Central memory CD8-positive, alpha-beta T cell (primary cell): ENCODE measurements around the gene SSMEM1.
"Not testable (repeated sequence)": the region's sequence is repeated elsewhere in the genome, so short reads cannot be mapped to it uniquely, and the experiment has no call there.

ENCODE experiments used
- ATAC-seq: fragments of 150-1000 bp; cut with Tn5 transposase; replicated peaks from 2 replicates; pipeline ENCODE4 v1.10.0; 2022; ENCODE audit warnings: mild to moderate bottlenecking, moderate FRiP score, moderate number of reproducible peaks; ENCODE audit not compliant: poor library complexity, severe bottlenecking; ENCODE audit errors: extremely low read depth
- DNase-seq, 2 donors: peaks; one replicate each; pipeline ENCODE4 v3.0.0; 2021; ENCODE audit warnings: low spot score in 2 of 2
- H3K27ac Mint-ChIP-seq: one replicate; pipeline ENCODE4 v1.8.0; 2022; ENCODE audit warnings: low read depth, mild to moderate bottlenecking, moderate library complexity, mixed read lengths
- H3K27me3 Mint-ChIP-seq: one replicate; pipeline ENCODE4 v1.8.0; 2022; ENCODE audit warnings: mixed read lengths
- H3K36me3 Mint-ChIP-seq: one replicate; pipeline ENCODE4 v1.8.0; 2022; ENCODE audit warnings: mild to moderate bottlenecking, moderate library complexity, mixed read lengths; ENCODE audit not compliant: insufficient read depth
- H3K4me1 Mint-ChIP-seq: one replicate; pipeline ENCODE4 v1.8.0; 2022; ENCODE audit warnings: mixed read lengths
- H3K4me3 Mint-ChIP-seq: one replicate; pipeline ENCODE4 v1.8.0; 2022; ENCODE audit warnings: mild to moderate bottlenecking, moderate library complexity, mixed read lengths
- H3K9me3 Mint-ChIP-seq: one replicate; pipeline ENCODE4 v1.8.0; 2022; ENCODE audit warnings: mixed read lengths

Gene SSMEM1

DNA sequence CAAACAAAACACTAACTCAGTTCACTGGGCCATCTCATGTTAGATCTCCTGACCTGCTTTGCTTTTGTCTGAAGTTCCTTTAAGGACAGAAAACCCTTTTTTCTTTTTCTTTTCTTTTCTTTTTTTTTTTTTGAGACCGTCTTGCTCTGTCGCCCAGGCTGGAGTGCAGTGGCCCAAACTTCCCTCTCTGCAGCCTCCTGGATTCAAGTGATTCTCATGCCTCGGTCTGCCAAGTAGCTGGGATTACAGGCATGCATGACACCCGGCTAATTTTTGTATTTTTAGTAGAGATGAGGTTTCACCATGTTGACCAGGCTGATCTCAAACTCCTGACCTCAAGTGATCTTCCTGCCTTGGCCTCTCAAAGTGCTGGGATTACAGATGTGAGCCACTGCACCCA is 28.7 kb downstream of the SSMEM1 start:
- not testable (repeated sequence) for DNase-seq, H3K9me3 Mint-ChIP-seq, H3K4me1 Mint-ChIP-seq, H3K27ac Mint-ChIP-seq, ATAC-seq, H3K4me3 Mint-ChIP-seq, H3K36me3 Mint-ChIP-seq
- H3K27me3 Mint-ChIP-seq, result peaks cover 48% of the 10 kb centered on the region

DNA sequence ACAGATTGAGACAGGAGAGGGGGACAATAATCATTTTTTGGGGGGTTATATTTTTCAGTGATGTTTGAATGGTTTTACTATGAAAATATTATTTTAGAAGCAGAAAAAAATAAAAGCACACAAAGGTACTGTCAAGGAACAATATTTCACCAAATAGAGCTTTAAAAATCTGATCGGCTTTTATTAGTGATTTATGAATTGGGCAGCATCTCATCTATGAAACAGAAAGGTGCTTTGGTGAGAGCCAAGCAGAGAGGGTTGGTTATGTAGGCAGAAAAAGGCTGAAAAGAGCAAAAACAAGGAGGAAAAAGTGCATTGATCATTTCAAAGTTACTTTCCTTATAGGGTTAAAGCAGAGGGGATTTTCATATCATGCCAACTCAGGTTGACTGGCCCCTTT is 32.6 kb downstream of the SSMEM1 start:
- peaks cover 5% of the 10 kb centered on the region for H3K4me1 Mint-ChIP-seq
- ATAC-seq (no peak), DNase-seq (no peak)
- H3K4me3 Mint-ChIP-seq, result no peak overlapping the region
- H3K27ac Mint-ChIP-seq, result no peak overlapping the region
- H3K9me3 Mint-ChIP-seq, result no peaks in the 10 kb centered on the region
- peaks cover 57% of the 10 kb centered on the region for H3K27me3 Mint-ChIP-seq
- H3K36me3 Mint-ChIP-seq, result no peaks in the 10 kb centered on the region

DNA sequence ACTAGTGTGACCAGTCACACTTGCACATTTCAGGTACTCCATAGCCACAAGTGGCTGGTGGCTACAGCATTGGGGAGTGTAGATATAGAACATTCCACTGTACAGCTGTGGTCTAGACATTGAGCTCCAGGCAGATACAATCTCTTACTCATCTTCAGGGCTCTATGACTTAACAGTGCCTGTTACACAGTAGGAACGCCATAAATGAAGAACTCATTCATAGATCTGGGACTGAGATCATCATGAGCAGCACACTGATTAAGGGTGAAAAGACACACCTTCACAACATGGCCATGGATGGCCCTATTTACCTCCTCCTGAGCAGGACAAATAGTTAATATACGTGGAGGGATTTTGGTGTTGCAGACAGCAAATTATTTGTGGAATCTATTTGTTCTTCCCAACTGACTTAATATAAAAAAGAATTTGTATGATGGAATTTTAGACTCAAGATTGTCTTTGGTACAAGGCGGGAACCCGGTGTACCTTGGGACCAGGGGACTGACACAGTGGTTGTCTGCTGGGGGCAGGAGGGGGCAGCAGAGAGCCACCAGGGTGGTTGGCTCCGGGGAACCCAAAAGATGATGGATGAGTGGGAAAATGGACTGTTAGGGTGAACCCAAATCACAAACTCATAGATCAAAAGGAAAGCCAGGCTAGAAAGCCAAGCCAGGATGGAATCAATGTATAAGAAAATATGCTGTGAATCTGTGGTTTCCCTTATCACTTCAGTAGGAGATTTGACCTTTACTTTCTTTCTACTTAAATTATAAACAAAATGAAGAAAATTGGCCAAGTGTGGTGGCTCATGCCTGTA is 34.7 kb downstream of the SSMEM1 start:
- Mint-ChIP-seq H3K4me3 (no peak overlapping the region), H3K36me3 (no peaks in the 10 kb centered on the region), H3K9me3 (no peaks in the 10 kb centered on the region), H3K4me1 (peaks cover 5% of the 10 kb centered on the region), H3K27me3 (peaks cover 50% of the 10 kb centered on the region), H3K27ac (no peak overlapping the region)
- ATAC-seq (peak; percentile 65), DNase-seq (peak in 1 of 2 donors; percentile 17)

DNA sequence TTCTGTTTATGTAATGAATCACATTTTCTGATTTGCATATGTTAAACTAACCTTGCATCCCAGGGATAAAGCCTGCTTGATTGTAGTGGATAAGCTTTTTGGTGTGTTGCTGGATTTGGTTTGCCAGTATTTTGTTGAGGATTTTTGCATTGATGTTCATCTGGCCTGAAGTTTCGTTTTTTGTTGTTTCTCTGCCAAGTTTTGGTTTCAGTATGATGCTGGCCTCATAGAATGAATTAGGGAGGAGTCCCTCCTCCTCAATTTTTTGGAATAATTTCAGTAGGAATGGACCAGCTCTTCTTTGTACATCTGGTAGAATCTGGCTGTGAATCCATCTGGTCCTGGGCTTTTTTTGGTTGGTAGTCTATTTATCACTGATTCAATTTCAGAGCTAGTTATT is 35.8 kb downstream of the SSMEM1 start:
- H3K9me3 Mint-ChIP-seq, H3K4me1 Mint-ChIP-seq, H3K4me3 Mint-ChIP-seq, ATAC-seq, H3K27ac Mint-ChIP-seq, DNase-seq, H3K36me3 Mint-ChIP-seq: not testable (repeated sequence)
- H3K27me3 Mint-ChIP-seq, result peaks cover 46% of the 10 kb centered on the region

DNA sequence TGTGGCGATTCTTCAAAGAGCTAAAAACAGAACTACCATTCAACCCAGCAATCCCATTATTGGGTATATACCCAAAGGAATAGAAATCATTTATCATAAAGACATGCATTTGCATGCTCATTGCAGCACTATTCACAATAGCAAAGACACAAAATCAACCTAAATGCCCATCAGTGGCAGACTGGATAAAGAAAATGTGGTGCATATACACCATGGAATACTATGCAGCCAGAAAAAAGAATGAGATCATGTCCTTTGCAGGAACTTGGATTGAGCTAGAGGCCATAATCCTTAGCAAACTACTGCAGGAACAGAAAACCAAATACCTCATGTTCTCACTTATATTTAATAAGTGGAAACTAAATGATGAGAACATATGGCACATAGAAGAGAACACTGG is 38.8 kb downstream of the SSMEM1 start:
- H3K27ac Mint-ChIP-seq, DNase-seq, ATAC-seq, H3K9me3 Mint-ChIP-seq, H3K4me1 Mint-ChIP-seq, H3K4me3 Mint-ChIP-seq, H3K36me3 Mint-ChIP-seq: not testable (repeated sequence)
- H3K27me3 Mint-ChIP-seq, result peaks cover 48% of the 10 kb centered on the region

DNA sequence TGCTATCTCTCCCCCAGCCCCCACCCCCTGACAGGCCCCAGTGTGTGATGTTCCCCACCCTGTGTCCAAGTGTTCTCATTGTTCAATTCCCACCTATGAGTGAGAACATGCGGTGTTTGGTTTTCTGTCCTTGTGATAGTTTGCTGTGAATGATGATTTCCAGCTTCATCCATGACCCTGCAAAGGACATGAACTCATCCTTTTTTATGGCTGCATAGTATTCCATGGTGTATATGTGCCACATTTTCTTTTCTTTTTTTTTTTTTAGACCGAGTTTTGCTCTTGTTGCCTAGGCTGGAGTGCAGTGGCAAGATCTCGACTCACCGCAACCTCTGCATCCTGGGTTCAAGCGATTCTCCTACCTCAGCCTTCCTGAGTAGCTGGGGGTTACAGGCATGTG is 41.2 kb downstream of the SSMEM1 start:
- H3K9me3 Mint-ChIP-seq, H3K4me1 Mint-ChIP-seq, ATAC-seq, H3K36me3 Mint-ChIP-seq, H3K27ac Mint-ChIP-seq, H3K4me3 Mint-ChIP-seq, DNase-seq: not testable (repeated sequence)
- H3K27me3 Mint-ChIP-seq, result peaks cover 66% of the 10 kb centered on the region

DNA sequence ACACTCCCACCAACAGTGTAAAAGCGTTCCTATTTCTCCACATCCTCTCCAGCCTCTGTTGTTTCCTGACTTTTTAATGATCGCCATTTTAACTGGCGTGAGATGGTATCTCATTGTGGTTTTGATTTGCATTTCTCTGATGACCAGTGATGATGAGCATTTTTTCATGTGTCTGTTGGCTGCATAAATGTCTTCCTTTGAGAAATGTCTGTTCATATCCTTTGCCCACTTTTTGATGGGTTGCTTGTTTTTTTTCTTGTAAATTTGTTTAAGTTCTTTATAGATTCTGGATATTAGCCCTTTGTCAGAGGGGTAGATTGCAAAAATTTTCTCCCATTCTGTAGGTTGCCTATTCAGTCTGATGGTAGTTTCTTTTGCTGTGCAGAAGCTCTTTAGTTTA is 42.0 kb downstream of the SSMEM1 start:
- H3K36me3 Mint-ChIP-seq, ATAC-seq, DNase-seq, H3K27ac Mint-ChIP-seq, H3K4me1 Mint-ChIP-seq, H3K9me3 Mint-ChIP-seq, H3K4me3 Mint-ChIP-seq: not testable (repeated sequence)
- H3K27me3 Mint-ChIP-seq, result peaks cover 66% of the 10 kb centered on the region

DNA sequence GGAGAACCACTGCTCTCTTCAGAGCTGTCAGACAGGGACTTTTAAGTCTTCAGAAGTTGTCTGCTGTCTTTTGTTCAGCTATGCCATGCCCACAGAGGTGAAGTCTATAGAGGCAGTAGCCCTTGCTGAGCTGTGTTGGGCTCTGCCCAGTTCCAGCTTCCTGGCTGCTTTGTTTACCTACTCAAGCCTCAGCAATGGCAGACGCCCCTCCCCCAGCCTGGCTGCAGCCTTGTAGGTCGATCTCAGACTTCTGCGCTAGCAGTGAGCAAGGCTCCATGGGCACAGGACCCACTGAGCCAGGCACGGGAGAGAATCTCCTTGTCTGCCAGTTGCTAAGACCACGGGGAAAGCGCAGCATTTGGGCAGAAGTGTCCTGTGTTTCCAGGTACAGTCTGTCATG is 46.9 kb downstream of the SSMEM1 start:
- Mint-ChIP-seq H3K36me3 (peaks cover 2% of the 10 kb centered on the region), H3K27me3 (peaks cover 61% of the 10 kb centered on the region), H3K4me1 (no peaks in the 10 kb centered on the region), H3K27ac (no peak overlapping the region), H3K9me3 (peaks cover 6% of the 10 kb centered on the region), H3K4me3 (no peak overlapping the region)
- ATAC-seq (no peak), DNase-seq (no peak)

DNA sequence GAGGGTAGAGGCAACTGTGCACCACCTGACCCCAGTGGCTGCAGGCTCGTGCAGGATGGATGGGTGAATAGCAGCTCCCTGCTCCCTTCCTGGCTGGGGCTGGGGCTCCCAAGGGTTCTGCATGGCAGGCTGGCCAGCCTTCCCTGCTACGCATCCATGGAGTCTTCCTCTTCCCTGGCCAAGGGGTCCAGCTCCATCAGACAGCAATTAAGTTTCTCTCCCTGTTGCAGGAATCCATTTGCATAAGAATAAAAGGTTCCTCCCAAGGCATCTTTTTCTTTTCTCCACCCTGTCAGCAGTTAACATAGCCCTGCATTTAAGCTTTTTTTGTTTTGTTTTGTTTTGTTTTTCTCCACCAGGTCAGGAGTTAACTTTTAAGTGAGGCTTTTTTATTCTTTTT is 49.0 kb downstream of the SSMEM1 start:
- ATAC-seq (no peak), DNase-seq (no peak)
- Mint-ChIP-seq H3K36me3 (peaks cover 4% of the 10 kb centered on the region), H3K4me3 (no peak overlapping the region), H3K9me3 (peaks cover 6% of the 10 kb centered on the region), H3K4me1 (no peaks in the 10 kb centered on the region), H3K27ac (no peak overlapping the region), H3K27me3 (peaks cover 45% of the 10 kb centered on the region)

DNA sequence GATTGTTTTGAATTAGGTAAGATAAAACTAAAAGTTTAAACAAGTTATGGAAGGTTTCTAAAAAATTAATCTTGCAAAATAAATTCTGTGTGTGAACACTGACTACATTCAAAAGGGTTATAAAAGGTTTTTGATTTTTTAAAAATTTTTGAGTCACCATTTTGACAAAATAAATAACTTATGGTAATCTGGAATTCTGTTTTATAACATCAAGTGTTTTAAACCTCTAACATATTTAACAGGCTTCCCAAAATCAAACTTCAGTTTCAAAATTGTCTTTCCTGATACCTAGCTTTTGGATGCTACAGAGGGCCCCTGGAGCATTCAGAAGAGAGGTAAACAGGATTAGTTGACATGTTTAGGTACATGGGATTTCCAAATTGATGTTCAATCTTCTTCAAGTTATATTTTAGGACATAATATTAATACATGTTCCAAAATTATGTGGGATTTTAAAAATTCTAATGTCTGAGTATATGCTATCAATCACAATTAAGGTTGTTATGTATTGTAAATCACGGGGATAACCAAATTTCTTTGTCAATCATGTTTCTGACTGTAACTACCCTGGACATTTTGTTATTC is 50.9 kb downstream of the SSMEM1 start:
- Mint-ChIP-seq H3K36me3 (peaks cover 2% of the 10 kb centered on the region), H3K27me3 (peaks cover 38% of the 10 kb centered on the region), H3K9me3 (peaks cover 3% of the 10 kb centered on the region), H3K4me3 (no peak overlapping the region), H3K4me1 (no peaks in the 10 kb centered on the region), H3K27ac (no peak overlapping the region)
- DNase-seq, result no peak
- ATAC-seq, result no peak

DNA sequence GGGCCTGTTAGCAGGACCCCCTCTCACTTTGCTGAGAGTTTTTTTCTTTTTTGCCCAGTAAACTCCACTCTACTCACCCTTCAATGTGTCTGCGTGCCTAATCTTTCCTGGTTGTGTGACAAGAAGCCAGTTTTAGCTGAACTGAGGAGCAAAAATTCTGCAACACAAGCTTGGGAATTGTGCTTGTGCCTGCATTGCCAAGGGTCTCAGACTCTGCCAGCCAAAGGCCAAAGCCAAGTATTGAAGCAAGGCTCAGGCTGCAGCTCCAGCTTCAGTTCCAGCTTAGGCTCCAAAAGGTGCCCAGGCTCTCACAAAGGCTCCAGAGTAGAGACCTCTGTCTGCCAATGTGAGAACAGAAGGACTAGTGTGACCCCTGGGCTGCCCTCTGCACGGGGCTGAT is 54.8 kb downstream of the SSMEM1 start:
- no peak overlapping the region for H3K27ac Mint-ChIP-seq
- H3K27me3 Mint-ChIP-seq, result peaks cover 26% of the 10 kb centered on the region
- H3K9me3 Mint-ChIP-seq, result no peaks in the 10 kb centered on the region
- no peak overlapping the region for H3K4me3 Mint-ChIP-seq
- peaks cover under 1% of the 10 kb centered on the region for H3K4me1 Mint-ChIP-seq
- ATAC-seq (no peak), DNase-seq (no peak)
- peaks cover 2% of the 10 kb centered on the region for H3K36me3 Mint-ChIP-seq

DNA sequence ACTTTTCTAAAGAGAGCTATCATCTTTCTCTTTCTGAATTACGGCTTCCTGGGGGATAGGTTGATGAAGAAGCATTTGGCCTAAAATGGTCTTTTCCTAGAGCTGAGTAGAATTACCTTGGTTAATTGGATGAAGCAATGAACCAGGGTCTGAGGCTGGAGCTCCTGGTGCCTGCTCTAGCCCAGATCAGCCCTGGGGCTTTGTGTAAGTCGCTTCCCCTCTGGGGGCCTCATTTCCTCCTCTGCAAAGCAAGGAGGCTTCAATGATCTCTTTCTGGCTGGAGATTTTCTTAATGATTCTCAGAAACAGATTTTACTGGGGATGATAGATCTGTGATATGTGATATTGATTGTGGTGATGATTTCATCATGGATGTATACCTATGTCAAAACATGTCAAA is 55.5 kb downstream of the SSMEM1 start:
- no peak overlapping the region for H3K4me3 Mint-ChIP-seq
- DNase-seq (no peak), ATAC-seq (no peak)
- H3K27me3 Mint-ChIP-seq, result peaks cover 32% of the 10 kb centered on the region
- peaks cover 2% of the 10 kb centered on the region for H3K36me3 Mint-ChIP-seq
- no peak overlapping the region for H3K27ac Mint-ChIP-seq
- no peaks in the 10 kb centered on the region for H3K9me3 Mint-ChIP-seq
- peaks cover 5% of the 10 kb centered on the region for H3K4me1 Mint-ChIP-seq
